ENCODE results near the gene CACNG1.

CACNG1 gene

GRCh38 chr17:67017910-67018309 is 26.4 kb upstream of the CACNG1 start:
- in situ Hi-C loops (cut with HindIII; ENCODE audit: low sequenced_read_pairs) = no loop called here
- no peak for DNase-seq (ENCODE audit: low read depth, low spot score)
- no peak overlapping the region for H3K4me3 ChIP-seq (ENCODE audit: low read depth, low read length)
- no peak for TF ChIP-seq CTCF (IDR thresholded peaks at IDR 0.05; ENCODE audit: low read depth, low read length)

- H3K4me3 ChIP-seq (ENCODE audit: low read depth, low read length) = no peak overlapping the region
- TF ChIP-seq CTCF (IDR thresholded peaks at IDR 0.05; ENCODE audit: low read depth, low read length) = no peak
- in situ Hi-C loops (cut with HindIII; ENCODE audit: low sequenced_read_pairs) = no loop called here
- no peak for DNase-seq (ENCODE audit: low read depth, low spot score)
Measured at GRCh38 chr17:67018471-67019434, 25.6 kb upstream of the CACNG1 start.

- H3K4me3 ChIP-seq (ENCODE audit: low read depth, low read length) = no peak overlapping the region
- no peak for TF ChIP-seq CTCF (IDR thresholded peaks at IDR 0.05; ENCODE audit: low read depth, low read length)
- DNase-seq (ENCODE audit: low read depth, low spot score) = no peak
- in situ Hi-C loops (cut with HindIII; ENCODE audit: low sequenced_read_pairs) = no loop called here
Measured at GRCh38 chr17:67019809-67020208, 24.5 kb upstream of the CACNG1 start.

GRCh38 chr17:67020293-67020766 is 24.0 kb upstream of the CACNG1 start:
- no peak for TF ChIP-seq CTCF (IDR thresholded peaks at IDR 0.05; ENCODE audit: low read depth, low read length)
- DNase-seq (ENCODE audit: low read depth, low spot score) = no peak
- H3K4me3 ChIP-seq (ENCODE audit: low read depth, low read length) = no peak overlapping the region
- in situ Hi-C loops (cut with HindIII; ENCODE audit: low sequenced_read_pairs) = no loop called here

- in situ Hi-C loops (cut with HindIII; ENCODE audit: low sequenced_read_pairs) = no loop called here
- no peak for DNase-seq (ENCODE audit: low read depth, low spot score)
- no peak overlapping the region for H3K4me3 ChIP-seq (ENCODE audit: low read depth, low read length)
- no peak for TF ChIP-seq CTCF (IDR thresholded peaks at IDR 0.05; ENCODE audit: low read depth, low read length)
Measured at GRCh38 chr17:67021196-67021595, 23.2 kb upstream of the CACNG1 start.

- in situ Hi-C loops (cut with HindIII; ENCODE audit: low sequenced_read_pairs) = no loop called here
- DNase-seq (ENCODE audit: low read depth, low spot score) = no peak
- no peak overlapping the region for H3K4me3 ChIP-seq (ENCODE audit: low read depth, low read length)
- TF ChIP-seq CTCF (IDR thresholded peaks at IDR 0.05; ENCODE audit: low read depth, low read length) = no peak
Measured at GRCh38 chr17:67021743-67022450, 22.5 kb upstream of the CACNG1 start.

Measured in astrocyte of the spinal cord (primary cell).